Measurements from ENCODE around the gene CLIP2.
"Not testable (repeated sequence)": the region's sequence is repeated elsewhere in the genome, so short reads cannot be mapped to it uniquely, and the experiment has no call there.

The CLIP2 gene

GRCh38 chr7:74438327-74438726, 149.1 kb downstream of the CLIP2 start:
- H3K27me3 ChIP-seq (ENCODE audit: control insufficient read depth in 1 of 2, insufficient read depth in 2 of 2, low read length in 2 of 2), result no peaks in the 10 kb centered on the region
- H3K36me3 ChIP-seq (ENCODE audit: insufficient read depth, low read length), result no peaks in the 10 kb centered on the region
- H3K4me1 ChIP-seq (ENCODE audit: insufficient read depth, low read length), result no peaks in the 10 kb centered on the region
- H3K27ac ChIP-seq (ENCODE audit: low read depth, low read length), result no peak overlapping the region
- H3K9ac ChIP-seq (ENCODE audit: low read length), result no peak overlapping the region
- no peak overlapping the region for H3K4me3 ChIP-seq (ENCODE audit: low read depth in 1 of 2, low read length in 2 of 2)
- H3K9me3 ChIP-seq (ENCODE audit: low read length), result no peaks in the 10 kb centered on the region

- Histone ChIP-seq H3K27ac (ENCODE audit: low read depth, low read length) (no peak overlapping the region), H3K4me3 (ENCODE audit: low read depth in 1 of 2, low read length in 2 of 2) (no peak overlapping the region), H3K9me3 (ENCODE audit: low read length) (no peaks in the 10 kb centered on the region), H3K9ac (ENCODE audit: low read length) (no peak overlapping the region), H3K27me3 (ENCODE audit: control insufficient read depth in 1 of 2, insufficient read depth in 2 of 2, low read length in 2 of 2) (no peaks in the 10 kb centered on the region), H3K4me1 (ENCODE audit: insufficient read depth, low read length) (no peaks in the 10 kb centered on the region), H3K36me3 (ENCODE audit: insufficient read depth, low read length) (no peaks in the 10 kb centered on the region)
Measured at GRCh38 chr7:74439541-74439940, 150.3 kb downstream of the CLIP2 start.

GRCh38 chr7:74440143-74440542, 150.9 kb downstream of the CLIP2 start:
- not testable (repeated sequence) for H3K27ac ChIP-seq (ENCODE audit: low read depth, low read length); H3K9me3 ChIP-seq (ENCODE audit: low read length); H3K27me3 ChIP-seq (ENCODE audit: control insufficient read depth in 1 of 2, insufficient read depth in 2 of 2, low read length in 2 of 2); H3K9ac ChIP-seq (ENCODE audit: low read length); H3K4me3 ChIP-seq (ENCODE audit: low read depth in 1 of 2, low read length in 2 of 2); H3K4me1 ChIP-seq (ENCODE audit: insufficient read depth, low read length); H3K36me3 ChIP-seq (ENCODE audit: insufficient read depth, low read length)

GRCh38 chr7:74441801-74442200, 152.6 kb downstream of the CLIP2 start:
- Histone ChIP-seq H3K9ac (ENCODE audit: low read length) (no peak overlapping the region), H3K27ac (ENCODE audit: low read depth, low read length) (no peak overlapping the region), H3K4me1 (ENCODE audit: insufficient read depth, low read length) (no peaks in the 10 kb centered on the region)

GRCh38 chr7:74443543-74444247, 154.5 kb downstream of the CLIP2 start:
- no peaks in the 10 kb centered on the region for H3K4me1 ChIP-seq (ENCODE audit: insufficient read depth, low read length)

More at GRCh38 chr7:74441801-74442200, 152.6 kb downstream of the CLIP2 start:
- H3K36me3 ChIP-seq (ENCODE audit: insufficient read depth, low read length), result no peaks in the 10 kb centered on the region
- H3K4me3 ChIP-seq (ENCODE audit: low read depth in 1 of 2, low read length in 2 of 2), result no peak overlapping the region
- H3K27me3 ChIP-seq (ENCODE audit: control insufficient read depth in 1 of 2, insufficient read depth in 2 of 2, low read length in 2 of 2), result no peaks in the 10 kb centered on the region
- H3K9me3 ChIP-seq (ENCODE audit: low read length), result no peaks in the 10 kb centered on the region

GRCh38 chr7:74449144-74449543, 159.9 kb downstream of the CLIP2 start:
- Histone ChIP-seq H3K27me3 (ENCODE audit: control insufficient read depth in 1 of 2, insufficient read depth in 2 of 2, low read length in 2 of 2) (no peaks in the 10 kb centered on the region), H3K27ac (ENCODE audit: low read depth, low read length) (no peak overlapping the region), H3K9ac (ENCODE audit: low read length) (no peak overlapping the region), H3K36me3 (ENCODE audit: insufficient read depth, low read length) (no peaks in the 10 kb centered on the region), H3K4me1 (ENCODE audit: insufficient read depth, low read length) (peaks cover 10% of the 10 kb centered on the region), H3K9me3 (ENCODE audit: low read length) (no peaks in the 10 kb centered on the region), H3K4me3 (ENCODE audit: low read depth in 1 of 2, low read length in 2 of 2) (no peak overlapping the region)

More at GRCh38 chr7:74443543-74444247, 154.5 kb downstream of the CLIP2 start:
- Histone ChIP-seq H3K36me3 (ENCODE audit: insufficient read depth, low read length) (no peaks in the 10 kb centered on the region), H3K9me3 (ENCODE audit: low read length) (no peaks in the 10 kb centered on the region), H3K27me3 (ENCODE audit: control insufficient read depth in 1 of 2, insufficient read depth in 2 of 2, low read length in 2 of 2) (no peaks in the 10 kb centered on the region), H3K27ac (ENCODE audit: low read depth, low read length) (no peak overlapping the region), H3K4me3 (ENCODE audit: low read depth in 1 of 2, low read length in 2 of 2) (no peak overlapping the region), H3K9ac (ENCODE audit: low read length) (no peak overlapping the region)

GRCh38 chr7:74449809-74450397, 160.7 kb downstream of the CLIP2 start:
- Histone ChIP-seq H3K4me3 (ENCODE audit: low read depth in 1 of 2, low read length in 2 of 2) (no peak overlapping the region), H3K27me3 (ENCODE audit: control insufficient read depth in 1 of 2, insufficient read depth in 2 of 2, low read length in 2 of 2) (no peaks in the 10 kb centered on the region), H3K36me3 (ENCODE audit: insufficient read depth, low read length) (no peaks in the 10 kb centered on the region), H3K27ac (ENCODE audit: low read depth, low read length) (no peak overlapping the region), H3K4me1 (ENCODE audit: insufficient read depth, low read length) (peaks cover 14% of the 10 kb centered on the region), H3K9ac (ENCODE audit: low read length) (no peak overlapping the region), H3K9me3 (ENCODE audit: low read length) (no peaks in the 10 kb centered on the region)

GRCh38 chr7:74452748-74453321, 163.6 kb downstream of the CLIP2 start:
- Histone ChIP-seq H3K4me1 (ENCODE audit: insufficient read depth, low read length) (peaks cover 17% of the 10 kb centered on the region), H3K9me3 (ENCODE audit: low read length) (no peaks in the 10 kb centered on the region), H3K36me3 (ENCODE audit: insufficient read depth, low read length) (no peaks in the 10 kb centered on the region), H3K4me3 (ENCODE audit: low read depth in 1 of 2, low read length in 2 of 2) (peak overlapping the region in 1 of 2 donors; percentile 45), H3K9ac (ENCODE audit: low read length) (peak overlapping the region; percentile 59), H3K27ac (ENCODE audit: low read depth, low read length) (peak overlapping the region; percentile 86), H3K27me3 (ENCODE audit: control insufficient read depth in 1 of 2, insufficient read depth in 2 of 2, low read length in 2 of 2) (no peaks in the 10 kb centered on the region)

GRCh38 chr7:74453322-74454011, 164.3 kb downstream of the CLIP2 start, which contains the start of gene GTF2IRD1:
TSS of gene GTF2IRD1 (plus strand) at chr7:74453906. CDS start at chr7:74508081, 54,175 bp downstream.
- H3K4me1 ChIP-seq (ENCODE audit: insufficient read depth, low read length), result peaks cover 17% of the 10 kb centered on the region
- peak within 1 kb of the TSS; percentile 49 to 61 for H3K4me3 ChIP-seq (ENCODE audit: low read depth in 1 of 2, low read length in 2 of 2)
- no peaks in the 10 kb centered on the region for H3K9me3 ChIP-seq (ENCODE audit: low read length)
- no peaks in the 10 kb centered on the region for H3K36me3 ChIP-seq (ENCODE audit: insufficient read depth, low read length)
- peak within 1 kb of the TSS; percentile 68 for H3K9ac ChIP-seq (ENCODE audit: low read length)
- H3K27me3 ChIP-seq (ENCODE audit: control insufficient read depth in 1 of 2, insufficient read depth in 2 of 2, low read length in 2 of 2), result no peaks in the 10 kb centered on the region
- peak within 1 kb of the TSS; percentile 90 for H3K27ac ChIP-seq (ENCODE audit: low read depth, low read length)

- peak overlapping the region; percentile 90 for H3K27ac ChIP-seq (ENCODE audit: low read depth, low read length)
- H3K27me3 ChIP-seq (ENCODE audit: control insufficient read depth in 1 of 2, insufficient read depth in 2 of 2, low read length in 2 of 2), result no peaks in the 10 kb centered on the region
- no peaks in the 10 kb centered on the region for H3K9me3 ChIP-seq (ENCODE audit: low read length)
- H3K36me3 ChIP-seq (ENCODE audit: insufficient read depth, low read length), result no peaks in the 10 kb centered on the region
- peak overlapping the region; percentile 68 for H3K9ac ChIP-seq (ENCODE audit: low read length)
- peak overlapping the region; percentile 49 to 57 for H3K4me3 ChIP-seq (ENCODE audit: low read depth in 1 of 2, low read length in 2 of 2)
- peaks cover 17% of the 10 kb centered on the region for H3K4me1 ChIP-seq (ENCODE audit: insufficient read depth, low read length)
Measured at GRCh38 chr7:74454021-74454924, 165.1 kb downstream of the CLIP2 start.
